Thyroid gland (tissue), 4 donors: ENCODE data around the gene MRPS9. TPM values are rescaled to one million over a fixed set of nuclear protein-coding genes. Genes with fewer than 3 reads are reported as not detected.

Experiments
- DNase-seq, 2 donors: peaks; one replicate each; pipeline ENCODE4 v3.0.0-alpha.2; 2019
- H3K27ac ChIP-seq, 3 donors: fragments of 200-600 bp; sonication (generic); 1 replicate in 2 of 3; 2 replicates in 1 of 3; pipeline ENCODE4 v1.5.1; 2016 to 2019; ENCODE audit warnings: mild to moderate bottlenecking in 1 of 3, moderate library complexity in 1 of 3
- H3K27me3 ChIP-seq: fragments of 200-600 bp; sonication (generic); one replicate; pipeline ENCODE4 v1.5.1; 2019
- H3K36me3 ChIP-seq, 2 donors: fragments of 200-600 bp; sonication (generic); one replicate each; pipeline ENCODE4 v1.5.1; 2016 to 2019
- H3K4me1 ChIP-seq, 2 donors: fragments of 200-600 bp; sonication (generic); one replicate each; pipeline ENCODE4 v1.5.1; 2017 to 2019
- H3K4me3 ChIP-seq, 3 donors: fragments of 200-600 bp; sonication (generic); replicated peaks in 1 of 3; 1 replicate in 2 of 3; 2 replicates in 1 of 3; pipeline ENCODE4 v1.5.1; 2016; ENCODE audit warnings: mild to moderate bottlenecking in 1 of 3
- H3K9me3 ChIP-seq: fragments of 200-600 bp; sonication (generic); one replicate; pipeline ENCODE4 v1.5.1; 2017
- CTCF ChIP-seq, 6 experiments: fragments of 200-600 bp in 3 of 6; fragments of 450-650 bp in 3 of 6; sonication (generic) in 3 of 6; IDR thresholded peaks; one replicate each; pipeline ENCODE4 v1.5.1; 2016 to 2019; ENCODE audit warnings: antibody characterized with exemption in 6 of 6, mild to moderate bottlenecking in 2 of 6, inconsistent platforms in 1 of 6, moderate library complexity in 1 of 6
- POLR2A ChIP-seq, 2 donors: fragments of 450-650 bp; IDR thresholded peaks; one replicate each; pipeline ENCODE4 v1.6.1; 2017; ENCODE audit warnings: antibody characterized with exemption in 2 of 2, mild to moderate bottlenecking in 2 of 2, moderate library complexity in 1 of 2
- WGBS, 2 donors: methylation state at CpG; one replicate each; pipeline ENCODE4 v1.1.5; 2017; 5-methylcytosine and 5-hydroxymethylcytosine counted together
- intact Hi-C: fragments of 100-400 bp; cut with DNase I; formaldehyde crosslinking; loops from one replicate; pipeline ENCODE4 v1.15.1; 2023
- total RNA-seq, 4 donors: library from RNA; depleted of rRNA; stranded (reverse); fragments of >200 nt; gene quantifications; one replicate each; pipeline ENCODE4 v1.2.3, GENCODE V29; 2016

MRPS9 gene
- total RNA-seq, 4 donors from 2014 or later: 20.1 to 26.5 (median 21.5) TPM

- Histone ChIP-seq H3K27ac (no peak overlapping the region), H3K4me3 (no peak overlapping the region), H3K27me3 (no peaks in the 10 kb centered on the region), H3K4me1 (no peaks in the 10 kb centered on the region), H3K9me3 (no peaks in the 10 kb centered on the region), H3K36me3 (no peaks in the 10 kb centered on the region)
- intact Hi-C loops: no loop called here
- WGBS, 2 donors: 49 to 50% methylated on average over 4 of the region's 4 CpGs
- TF ChIP-seq POLR2A (IDR thresholded peaks at IDR 0.05) (no peak), CTCF (IDR thresholded peaks at IDR 0.05) (no peak)
- DNase-seq: no peak
Observed at GRCh38 chr2:105125428-105125827, 87.6 kb downstream of the MRPS9 start.

- no peak for TF ChIP-seq POLR2A (IDR thresholded peaks at IDR 0.05)
- TF ChIP-seq CTCF (IDR thresholded peaks at IDR 0.05): no peak
- intact Hi-C loops: no loop called here
- Histone ChIP-seq H3K27me3 (no peaks in the 10 kb centered on the region), H3K4me1 (no peaks in the 10 kb centered on the region), H3K9me3 (no peaks in the 10 kb centered on the region), H3K4me3 (no peak overlapping the region), H3K36me3 (no peaks in the 10 kb centered on the region), H3K27ac (no peak overlapping the region)
- WGBS, 2 donors: 72 to 79% methylated on average over 3 of the region's 3 CpGs
- no peak for DNase-seq
Observed at GRCh38 chr2:105125920-105126319, 88.1 kb downstream of the MRPS9 start.

GRCh38 chr2:105126336-105126735 is 88.5 kb downstream of the MRPS9 start:
- no peak for DNase-seq
- WGBS, 2 donors: 90 to 93% methylated on average over 5 of the region's 5 CpGs
- intact Hi-C loops: no loop called here
- no peak for TF ChIP-seq POLR2A (IDR thresholded peaks at IDR 0.05)
- TF ChIP-seq CTCF (IDR thresholded peaks at IDR 0.05): no peak
- H3K4me3 ChIP-seq: no peak overlapping the region
- H3K27me3 ChIP-seq: no peaks in the 10 kb centered on the region
- no peak overlapping the region for H3K27ac ChIP-seq
- H3K4me1 ChIP-seq: no peaks in the 10 kb centered on the region
- H3K9me3 ChIP-seq: no peaks in the 10 kb centered on the region
- no peaks in the 10 kb centered on the region for H3K36me3 ChIP-seq

- no peak overlapping the region for H3K4me3 ChIP-seq
- no peaks in the 10 kb centered on the region for H3K9me3 ChIP-seq
- intact Hi-C loops: no loop called here
- no peaks in the 10 kb centered on the region for H3K4me1 ChIP-seq
- H3K36me3 ChIP-seq: no peaks in the 10 kb centered on the region
- H3K27ac ChIP-seq: no peak overlapping the region
- WGBS, 2 donors: 94 to 97% methylated on average over 15 of the region's 15 CpGs
- TF ChIP-seq POLR2A (IDR thresholded peaks at IDR 0.05) (no peak), CTCF (IDR thresholded peaks at IDR 0.05) (no peak)
- no peak for DNase-seq
- H3K27me3 ChIP-seq: no peaks in the 10 kb centered on the region
Observed at GRCh38 chr2:105127289-105127915, 89.5 kb downstream of the MRPS9 start.

GRCh38 chr2:105129722-105130232 is 91.9 kb downstream of the MRPS9 start:
- no peaks in the 10 kb centered on the region for H3K36me3 ChIP-seq
- TF ChIP-seq POLR2A (IDR thresholded peaks at IDR 0.05) (no peak), CTCF (IDR thresholded peaks at IDR 0.05) (no peak)
- H3K9me3 ChIP-seq: no peaks in the 10 kb centered on the region
- H3K27ac ChIP-seq: no peak overlapping the region
- no peaks in the 10 kb centered on the region for H3K4me1 ChIP-seq
- intact Hi-C loops: no loop called here
- no peaks in the 10 kb centered on the region for H3K27me3 ChIP-seq
- 87 to 90% methylated on average over 5 of the region's 5 CpGs for WGBS, 2 donors
- DNase-seq: no peak
- H3K4me3 ChIP-seq: no peak overlapping the region
